ENCODE measurements around the gene MAP4K1. TPM values are rescaled to one million over a fixed set of nuclear protein-coding genes. Genes with fewer than 3 reads are reported as not detected.
"Not testable (repeated sequence)": the region's sequence is repeated elsewhere in the genome, so short reads cannot be mapped to it uniquely, and the experiment has no call there.

MAP4K1 gene
- total RNA-seq, 1 experiment from 2014 or later: 1.5 TPM

GRCh38 chr19:38634757-38635482 lies 17.2 kb upstream of the MAP4K1 start:
- DNase-seq (ENCODE audit: low spot score): peak; percentile 74
- intact Hi-C loops (cut with micrococcal nuclease; ENCODE audit: unreplicated experiment): loop anchor here (1.0 to 10.0 kb wide), 3 partner anchors 91 to 232 kb away; partner anchors contain the start of gene FAM98C
- H3K4me3 ChIP-seq (ENCODE audit: low read depth, low read length, poor library complexity, severe bottlenecking): no peak overlapping the region
- no peaks in the 10 kb centered on the region for H3K9me3 ChIP-seq (ENCODE audit: low read depth, low read length, poor library complexity, severe bottlenecking)
- peaks cover 18% of the 10 kb centered on the region for H3K36me3 ChIP-seq (ENCODE audit: insufficient read depth, low read length, poor library complexity, severe bottlenecking)
- H3K27ac ChIP-seq (ENCODE audit: low read depth, low read length, poor library complexity, severe bottlenecking): no peak overlapping the region
- BruUV-seq (replicated peaks): no TSS peak
- TF ChIP-seq CTCF (conservative IDR thresholded peaks at IDR 0.05; ENCODE audit: low read depth, low read length): peak; percentile 89
- TF ChIP-seq EZH2 (IDR thresholded peaks at IDR 0.05; ENCODE audit: borderline replicate concordance, low read depth, low read length, poor library complexity, severe bottlenecking): no peak
- POLR2A ChIA-PET (ENCODE audit: low non-redundant PET): no interaction called here
- H3K4me1 ChIP-seq (ENCODE audit: insufficient read depth, low read length, poor library complexity, severe bottlenecking): no peaks in the 10 kb centered on the region
- H3K27me3 ChIP-seq (replicated peaks; ENCODE audit: insufficient read depth, low read depth, low read length, poor library complexity): no peaks in the 10 kb centered on the region
- CTCF ChIA-PET: interaction anchor here (0.5 to 1.6 kb wide), 13 partner anchors 9 to 1636 kb away, joined by 3 to 14 read pairs (median 6); partner anchors contain the start of genes ACTN4, EIF3K and FAM98C

- Histone ChIP-seq H3K4me1 (ENCODE audit: insufficient read depth, low read length, poor library complexity, severe bottlenecking) (no peaks in the 10 kb centered on the region), H3K27me3 (replicated peaks; ENCODE audit: insufficient read depth, low read depth, low read length, poor library complexity) (no peaks in the 10 kb centered on the region), H3K9me3 (ENCODE audit: low read depth, low read length, poor library complexity, severe bottlenecking) (no peaks in the 10 kb centered on the region), H3K4me3 (ENCODE audit: low read depth, low read length, poor library complexity, severe bottlenecking) (no peak overlapping the region), H3K36me3 (ENCODE audit: insufficient read depth, low read length, poor library complexity, severe bottlenecking) (peaks cover 35% of the 10 kb centered on the region), H3K27ac (ENCODE audit: low read depth, low read length, poor library complexity, severe bottlenecking) (no peak overlapping the region)
- TF ChIP-seq CTCF (conservative IDR thresholded peaks at IDR 0.05; ENCODE audit: low read depth, low read length): no peak
- no peak for TF ChIP-seq EZH2 (IDR thresholded peaks at IDR 0.05; ENCODE audit: borderline replicate concordance, low read depth, low read length, poor library complexity, severe bottlenecking)
- CTCF ChIA-PET: no interaction called here
- POLR2A ChIA-PET (ENCODE audit: low non-redundant PET): no interaction called here
- intact Hi-C loops (cut with micrococcal nuclease; ENCODE audit: unreplicated experiment): loop anchor here (10.0 kb wide), 1 partner anchor 118 kb away; no protein-coding TSS in a partner anchor
- no TSS peak for BruUV-seq (replicated peaks)
- DNase-seq (ENCODE audit: low spot score): no peak
Observed at GRCh38 chr19:38632476-38633213, 14.9 kb upstream of the MAP4K1 start.

DNA sequence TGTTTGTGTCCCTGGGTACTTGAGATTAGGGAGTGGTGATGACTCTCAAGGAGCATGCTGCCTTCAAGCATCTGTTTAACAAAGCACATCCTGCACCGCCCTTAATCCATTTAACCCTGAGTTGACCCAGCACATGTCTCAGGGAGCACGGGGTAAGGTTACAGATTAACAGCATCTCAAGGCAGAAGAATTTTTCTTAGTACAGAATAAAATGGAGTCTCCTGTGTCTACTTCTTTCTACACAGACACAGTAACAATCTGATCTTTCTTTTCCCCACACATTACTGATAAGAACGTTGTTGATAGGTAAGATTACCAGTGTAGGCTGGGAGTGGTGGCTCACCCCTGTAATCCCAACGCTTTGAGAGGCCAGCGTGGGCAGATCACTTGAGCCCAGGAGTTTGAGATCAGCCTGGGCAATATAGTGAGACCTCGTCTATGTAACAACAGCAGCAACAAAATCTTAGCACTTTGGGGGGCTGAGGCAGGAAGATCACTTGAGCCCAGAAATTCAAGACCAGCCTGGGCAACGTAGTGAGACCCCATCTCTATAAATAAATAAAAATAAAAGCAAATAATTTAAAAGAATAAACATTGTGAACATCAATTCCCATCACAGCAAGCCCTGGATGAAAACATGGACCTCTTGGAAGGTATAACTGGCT lies 14.2 kb upstream of the MAP4K1 start:
- H3K9me3 ChIP-seq (ENCODE audit: low read depth, low read length, poor library complexity, severe bottlenecking); CTCF ChIA-PET; H3K27ac ChIP-seq (ENCODE audit: low read depth, low read length, poor library complexity, severe bottlenecking); H3K4me1 ChIP-seq (ENCODE audit: insufficient read depth, low read length, poor library complexity, severe bottlenecking); DNase-seq (ENCODE audit: low spot score); BruUV-seq (replicated peaks); H3K4me3 ChIP-seq (ENCODE audit: low read depth, low read length, poor library complexity, severe bottlenecking); POLR2A ChIA-PET (ENCODE audit: low non-redundant PET); H3K27me3 ChIP-seq (replicated peaks; ENCODE audit: insufficient read depth, low read depth, low read length, poor library complexity): not testable (repeated sequence)
- H3K36me3 ChIP-seq (ENCODE audit: insufficient read depth, low read length, poor library complexity, severe bottlenecking): peaks cover 35% of the 10 kb centered on the region
- intact Hi-C loops (cut with micrococcal nuclease; ENCODE audit: unreplicated experiment): loop anchor here (10.0 kb wide), 1 partner anchor 117 kb away; no protein-coding TSS in a partner anchor

GRCh38 chr19:38631301-38631700 lies 13.5 kb upstream of the MAP4K1 start:
- H3K9me3 ChIP-seq (ENCODE audit: low read depth, low read length, poor library complexity, severe bottlenecking); H3K27ac ChIP-seq (ENCODE audit: low read depth, low read length, poor library complexity, severe bottlenecking); BruUV-seq (replicated peaks); H3K4me3 ChIP-seq (ENCODE audit: low read depth, low read length, poor library complexity, severe bottlenecking); CTCF ChIA-PET; H3K27me3 ChIP-seq (replicated peaks; ENCODE audit: insufficient read depth, low read depth, low read length, poor library complexity); DNase-seq (ENCODE audit: low spot score); H3K4me1 ChIP-seq (ENCODE audit: insufficient read depth, low read length, poor library complexity, severe bottlenecking); POLR2A ChIA-PET (ENCODE audit: low non-redundant PET): not testable (repeated sequence)
- intact Hi-C loops (cut with micrococcal nuclease; ENCODE audit: unreplicated experiment): loop anchor here (10.0 kb wide), 1 partner anchor 116 kb away; no protein-coding TSS in a partner anchor
- H3K36me3 ChIP-seq (ENCODE audit: insufficient read depth, low read length, poor library complexity, severe bottlenecking): peaks cover 38% of the 10 kb centered on the region

Data from A673 (cell line).